Measurements from ENCODE around the gene PARP3.

Gene PARP3

DNA sequence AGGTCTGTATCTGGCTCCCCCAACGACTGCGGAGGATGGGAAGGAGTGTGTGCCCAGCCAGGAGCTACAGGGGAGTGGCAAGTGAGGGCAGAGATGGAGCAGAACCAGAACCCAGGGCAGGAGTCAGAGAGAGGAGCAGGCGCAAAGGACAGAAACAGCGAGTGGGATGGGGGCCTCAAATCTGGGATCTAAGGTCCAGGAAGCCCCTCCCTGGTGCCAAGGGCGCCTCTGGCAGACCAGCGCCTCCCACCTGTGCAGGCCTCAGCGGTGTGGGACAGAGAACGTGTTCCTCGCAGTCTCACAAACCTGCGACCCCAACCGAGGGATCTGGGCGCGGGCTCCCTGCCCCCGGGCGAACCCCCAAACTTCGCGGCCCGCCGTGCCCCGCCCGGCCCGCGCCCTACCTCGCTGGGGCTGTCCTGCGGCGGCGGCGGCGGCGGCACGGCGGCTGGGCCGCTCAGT is 24.8 kb downstream of the PARP3 start:
- no peak for DNase-seq
- no peak for ATAC-seq

DNA sequence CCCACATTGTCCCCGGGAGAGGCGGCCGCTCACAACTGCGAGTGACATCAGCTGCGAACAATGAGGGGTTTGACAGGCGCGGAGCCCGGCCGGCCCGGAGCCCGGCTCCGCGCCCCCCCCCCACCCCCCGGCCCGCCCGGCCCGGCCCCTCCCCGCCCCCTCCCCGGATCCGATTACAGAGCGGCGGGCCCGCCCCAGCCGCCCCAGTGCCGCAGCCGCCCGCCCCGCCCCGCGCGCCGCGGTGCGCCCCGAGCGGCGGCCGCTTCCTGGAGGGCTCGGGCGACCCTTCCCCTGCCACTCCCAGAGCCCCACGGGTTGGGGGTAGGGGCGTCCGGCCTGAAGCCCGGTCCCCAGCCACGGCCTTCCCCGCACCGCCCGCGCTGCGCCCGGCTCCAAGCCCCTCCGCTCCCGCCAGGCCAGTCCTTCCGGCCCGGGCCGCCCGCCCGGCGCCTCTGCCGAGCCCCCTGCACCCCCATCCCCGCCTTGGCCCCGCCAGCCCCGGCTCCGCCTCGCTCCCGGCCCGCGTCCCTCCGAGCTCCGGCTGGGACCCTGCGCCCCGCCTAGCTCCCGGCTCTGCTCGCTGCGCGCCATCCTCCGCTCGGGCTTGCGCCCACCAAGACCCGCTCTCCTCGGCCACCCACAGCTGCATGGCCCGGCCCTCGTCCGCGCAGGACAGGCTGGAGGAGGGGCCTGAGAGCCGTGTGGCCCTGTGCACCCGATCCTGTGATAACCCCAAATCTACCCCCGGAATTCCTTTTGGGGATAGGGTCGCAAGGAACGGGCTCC is 25.4 kb downstream of the PARP3 start, which contains the start of gene PCBP4:
TSS of gene PCBP4 (minus strand) at position 71 of the 786 bp plus-strand sequence. CDS start 6,214 bp downstream, outside the sequence.
- ATAC-seq (peak; percentile 41), DNase-seq (peak; percentile 45)

DNA sequence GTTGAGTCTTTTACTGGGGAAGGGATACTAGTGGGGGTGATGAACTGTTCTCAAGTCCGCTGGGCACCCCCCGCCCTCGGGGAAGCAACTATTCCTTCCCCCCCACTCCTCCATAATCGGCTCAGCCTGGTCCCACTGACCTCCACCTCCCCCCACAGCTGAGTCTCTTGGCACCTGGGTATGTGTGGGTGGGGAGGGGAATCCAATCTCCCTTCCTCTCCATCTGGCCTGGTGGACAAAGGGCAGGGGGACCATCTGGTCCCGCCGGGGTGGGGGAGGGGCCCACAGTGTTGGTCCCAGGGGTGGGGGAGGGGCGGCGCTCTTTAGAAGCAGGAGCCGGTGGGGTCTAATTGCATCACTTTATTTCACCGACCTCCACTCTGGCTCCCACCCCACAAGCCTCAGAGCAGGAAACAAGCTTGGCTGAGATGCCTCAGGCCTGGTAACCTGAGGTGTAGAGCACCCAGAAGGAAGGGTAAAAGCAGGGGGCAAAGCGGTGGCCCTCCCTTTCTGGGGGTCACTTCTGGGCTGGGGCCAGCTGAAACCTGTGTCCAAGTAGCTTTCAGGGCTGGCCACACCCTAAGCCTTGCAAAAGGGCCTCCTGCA is 26.1 kb downstream of the PARP3 start:
- ATAC-seq (no peak), DNase-seq (no peak)

DNA sequence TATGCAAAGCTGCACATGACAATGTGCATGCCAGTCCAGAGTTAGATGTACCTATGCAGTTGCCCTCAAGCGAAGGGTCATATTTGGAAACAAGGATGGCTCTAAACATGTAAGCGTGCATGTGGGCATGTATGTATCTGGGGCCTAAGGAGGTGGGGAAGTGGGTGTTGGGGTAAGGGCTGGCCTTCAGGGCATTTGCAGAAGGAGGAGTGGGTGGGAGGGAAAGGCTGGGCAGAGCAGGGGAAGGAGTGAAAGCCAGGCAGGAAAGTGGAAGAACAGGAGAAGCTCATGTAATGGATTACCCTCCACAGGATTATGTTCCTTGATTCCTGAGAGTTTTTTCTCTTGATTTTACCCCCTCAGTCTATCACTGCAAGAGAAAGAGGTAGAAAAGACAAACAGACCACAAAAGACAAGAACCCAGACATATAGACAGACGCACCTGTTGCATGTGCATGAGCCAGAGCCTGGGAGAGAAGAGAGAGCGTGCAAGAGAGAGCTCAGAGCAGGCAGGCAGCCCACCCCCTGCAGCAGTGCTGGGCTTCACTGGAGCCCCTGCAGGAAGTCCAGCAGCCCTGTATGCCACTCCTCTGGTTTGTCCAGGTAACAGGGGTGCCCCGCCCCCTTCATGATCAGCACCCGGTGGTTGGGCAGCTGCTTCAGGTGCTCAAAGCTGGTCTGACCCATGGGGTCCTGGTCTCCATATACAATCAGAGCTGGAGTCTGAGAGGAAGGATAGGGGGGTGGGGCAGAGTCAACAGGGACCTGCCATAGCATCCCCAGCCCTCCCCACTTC is 26.9 kb downstream of the PARP3 start:
- DNase-seq: no peak
- no peak for ATAC-seq

DNA sequence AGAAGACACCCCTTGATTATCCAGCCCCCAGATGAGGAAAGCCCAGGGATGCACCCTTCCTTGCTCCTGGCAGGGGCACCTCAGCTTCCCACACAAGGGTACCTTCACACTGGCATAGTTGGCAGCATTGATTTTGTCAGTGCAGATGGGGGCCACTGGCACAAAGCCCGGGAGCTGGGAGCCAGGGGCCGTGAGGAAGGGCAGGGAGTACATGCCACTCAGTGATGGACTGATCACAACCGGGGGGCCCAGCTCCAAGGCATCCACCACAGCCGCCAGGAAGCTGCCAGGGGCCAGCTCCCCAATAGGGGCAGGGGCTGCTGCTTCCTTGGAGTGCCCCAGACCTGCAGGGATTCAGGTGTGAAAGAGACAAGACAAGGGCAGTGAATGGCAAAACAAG is 27.7 kb downstream of the PARP3 start:
- DNase-seq (no peak), ATAC-seq (no peak)

DNA sequence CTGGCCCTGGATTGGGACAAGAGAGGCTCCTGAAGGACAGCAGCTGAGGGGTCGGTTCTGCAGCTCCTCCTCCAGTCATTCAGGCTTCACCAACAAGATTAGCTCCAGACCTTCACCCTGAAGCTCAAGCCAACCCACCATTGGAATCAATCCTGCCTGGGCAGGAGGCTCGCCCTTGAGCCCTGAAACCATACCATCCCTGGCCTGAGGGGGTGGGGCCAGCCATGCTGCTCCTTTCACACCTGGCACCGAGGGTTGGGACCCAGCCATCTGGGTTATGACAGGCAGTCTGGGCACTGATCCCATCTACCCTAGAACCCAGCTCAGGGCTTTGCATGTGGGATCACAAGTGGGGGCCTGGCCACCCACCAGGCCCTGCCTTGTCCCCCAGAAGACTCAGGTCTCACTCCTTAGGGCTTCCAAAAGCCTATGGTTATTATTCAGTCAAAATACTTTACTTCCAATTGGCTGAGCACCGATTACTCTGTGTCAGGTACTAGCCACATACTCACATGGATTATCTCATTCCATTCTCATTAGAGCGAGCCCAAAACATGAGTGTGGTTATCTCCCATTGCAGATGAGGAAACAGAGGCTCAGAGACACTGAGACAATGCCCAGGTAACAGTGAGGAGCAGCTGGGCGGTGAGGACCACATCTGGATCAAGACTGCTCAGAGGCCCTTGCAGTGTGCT is 28.6 kb downstream of the PARP3 start:
- ATAC-seq (no peak), DNase-seq (no peak)

DNA sequence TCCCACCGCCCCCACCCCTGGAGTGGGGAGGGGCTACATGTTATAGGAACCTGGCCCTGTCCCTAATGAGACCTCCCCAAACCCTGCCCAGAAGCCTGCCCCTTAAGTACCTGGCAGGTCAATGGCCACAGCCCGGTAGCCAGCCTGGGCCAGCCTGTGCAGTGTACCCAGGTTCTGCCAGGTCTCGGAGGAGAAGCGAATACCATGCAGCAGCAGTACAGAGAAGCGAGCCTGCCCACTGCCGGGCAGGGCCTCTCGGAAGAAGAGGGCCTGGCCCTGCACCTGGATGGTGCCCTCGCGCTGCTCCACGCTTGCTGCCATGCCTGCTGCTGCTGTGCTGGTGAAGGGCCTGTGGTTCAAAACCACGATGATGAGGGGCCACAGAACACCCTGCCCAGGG is 29.2 kb downstream of the PARP3 start:
- no peak for ATAC-seq
- no peak for DNase-seq

DNA sequence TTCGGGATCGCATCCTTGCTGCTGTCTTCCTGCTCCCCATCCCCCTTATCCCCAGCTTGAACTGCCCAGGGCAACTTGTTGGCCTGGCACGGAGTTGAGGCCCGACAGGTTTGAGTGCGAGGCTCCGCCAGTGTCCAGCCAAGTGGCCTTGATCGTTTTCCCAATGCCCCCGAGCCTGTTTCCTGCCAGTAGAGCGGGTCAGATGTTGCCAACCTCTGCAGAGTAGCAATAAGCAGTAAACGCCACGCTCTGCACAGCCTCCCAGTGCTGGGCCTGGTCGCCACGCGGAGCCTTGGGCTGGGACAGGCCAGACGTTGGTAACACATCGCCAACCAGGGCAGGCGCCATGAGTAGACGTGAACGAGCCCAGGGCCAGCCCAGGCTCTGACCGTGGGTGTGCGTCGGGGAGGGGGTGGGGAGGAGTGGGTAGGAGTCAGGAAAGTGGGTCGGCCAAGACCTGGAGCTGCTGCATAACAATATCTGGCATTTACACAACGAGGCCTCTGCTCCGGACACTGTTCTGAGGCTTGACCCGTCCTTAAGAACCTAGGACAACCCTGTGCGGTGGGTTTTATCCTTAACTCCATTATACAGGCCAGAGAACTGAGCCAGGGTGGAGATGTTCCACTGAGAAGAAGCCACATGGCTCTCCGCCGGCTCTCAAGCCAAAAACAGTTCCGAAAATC is 32.3 kb downstream of the PARP3 start:
- peak; percentile 26 for ATAC-seq
- peak; percentile 37 for DNase-seq

DNA sequence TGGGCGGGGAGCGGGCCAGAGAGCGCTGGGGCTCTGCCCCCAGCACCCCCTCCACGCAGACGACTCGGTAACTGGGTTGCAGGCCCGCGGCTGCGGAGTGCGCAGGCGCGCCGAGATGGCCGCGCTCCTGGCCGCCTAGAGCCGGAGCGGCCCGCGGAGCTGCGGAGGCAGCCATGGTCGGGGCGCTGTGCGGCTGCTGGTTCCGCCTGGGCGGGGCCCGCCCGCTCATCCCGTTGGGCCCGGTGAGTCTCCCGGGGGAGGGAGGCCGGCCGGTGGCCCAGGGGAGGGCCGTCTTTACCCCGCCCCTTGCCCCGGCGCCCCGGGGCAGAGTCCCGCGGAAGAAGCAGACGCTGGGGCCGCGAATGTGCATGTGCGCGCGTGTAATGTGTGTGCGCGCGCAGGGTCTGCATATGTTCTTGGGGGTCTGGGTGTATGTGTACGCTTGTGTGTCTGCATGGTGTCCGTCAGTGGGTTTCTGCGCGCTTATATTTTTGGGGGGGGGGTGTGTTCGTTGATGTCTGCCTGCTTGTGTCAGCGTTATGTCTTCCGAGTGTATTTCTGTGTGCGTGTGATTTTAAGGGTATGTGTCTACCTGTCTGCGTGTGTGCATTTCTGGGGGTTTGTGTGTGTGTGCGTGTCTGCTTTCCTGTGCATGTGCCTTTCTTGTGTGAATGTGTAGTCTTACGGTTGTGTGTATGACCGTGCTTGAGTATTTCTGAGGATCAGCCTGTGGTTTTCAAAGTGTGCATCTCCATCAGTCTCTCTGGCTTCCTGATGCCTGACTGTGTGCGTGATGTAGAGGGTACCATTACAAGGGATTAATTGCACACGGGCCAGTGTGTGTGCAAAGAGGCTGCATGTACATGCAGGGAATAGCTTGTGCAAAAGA is 33.0 kb downstream of the PARP3 start, which contains the start of gene ABHD14A:
TSS of gene ABHD14A (plus strand) at position 102 of the 889 bp plus-strand sequence. CDS start at position 174, 72 bp downstream.
- DNase-seq (peak; percentile 77), ATAC-seq (peak; percentile 79)

DNA sequence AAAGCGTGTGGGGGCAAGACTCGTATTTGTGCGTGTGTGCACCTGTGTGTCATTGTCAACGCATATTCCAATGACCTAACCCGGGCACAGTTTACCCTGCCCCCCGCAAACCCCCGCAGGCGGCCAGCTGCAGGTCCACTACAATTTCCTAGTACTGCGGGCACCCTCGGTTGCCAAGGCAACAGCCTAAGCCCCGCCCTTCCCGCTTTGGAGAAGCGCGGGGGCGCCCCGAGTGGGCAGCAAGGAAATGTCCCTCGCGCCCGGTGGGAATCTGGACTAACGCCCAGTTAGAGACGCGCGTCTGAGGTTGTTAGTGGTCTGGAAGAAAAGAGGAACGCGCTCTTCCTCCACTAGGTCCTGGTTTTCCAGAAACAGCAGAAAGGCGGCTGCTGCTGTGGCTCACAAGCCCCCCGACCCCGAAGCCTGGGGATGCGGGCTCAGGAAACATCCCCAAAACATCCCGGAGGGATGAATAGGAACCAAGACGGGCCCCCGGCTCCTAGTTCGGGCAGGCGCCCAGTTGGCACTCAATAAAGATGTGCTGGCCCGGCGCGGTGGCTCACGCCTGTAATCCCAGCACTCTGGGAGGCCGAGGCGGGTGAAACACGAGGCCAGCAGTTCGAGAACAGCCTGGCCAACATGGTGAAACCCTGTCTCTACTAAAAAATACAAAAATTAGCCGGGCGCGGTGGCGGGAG is 33.8 kb downstream of the PARP3 start:
- ATAC-seq: no peak
- DNase-seq: peak; percentile 58

DNA sequence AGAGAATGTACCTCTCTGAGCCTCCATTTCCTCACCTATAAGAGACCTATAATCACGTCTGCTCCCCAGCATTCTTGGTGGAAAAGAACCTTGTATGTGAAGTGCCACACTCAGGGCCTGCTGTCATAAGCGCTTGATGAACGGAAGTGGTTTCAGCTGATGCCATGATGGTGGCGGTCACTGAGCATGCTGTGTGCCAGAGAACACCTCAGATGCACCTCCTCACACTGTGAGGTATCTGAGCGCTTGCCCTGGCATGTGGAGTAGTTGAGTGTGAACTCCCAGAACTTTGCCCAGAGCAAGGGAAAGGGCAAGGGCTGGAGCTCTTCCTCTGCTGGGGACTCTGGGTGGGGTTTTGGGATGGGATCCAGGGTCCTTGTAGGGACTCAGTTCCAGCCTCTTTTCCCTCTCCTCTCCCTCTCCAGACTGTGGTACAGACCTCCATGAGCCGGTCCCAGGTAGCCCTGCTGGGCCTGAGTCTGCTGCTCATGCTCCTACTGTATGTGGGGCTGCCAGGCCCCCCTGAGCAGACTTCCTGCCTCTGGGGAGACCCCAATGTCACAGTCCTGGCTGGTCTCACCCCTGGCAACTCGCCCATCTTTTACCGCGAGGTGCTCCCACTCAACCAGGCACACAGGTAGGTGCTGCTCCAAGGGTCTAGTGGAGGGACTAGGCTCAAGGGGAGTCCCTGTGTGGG is 35.4 kb downstream of the PARP3 start:
- DNase-seq: no peak
- ATAC-seq: no peak

DNA sequence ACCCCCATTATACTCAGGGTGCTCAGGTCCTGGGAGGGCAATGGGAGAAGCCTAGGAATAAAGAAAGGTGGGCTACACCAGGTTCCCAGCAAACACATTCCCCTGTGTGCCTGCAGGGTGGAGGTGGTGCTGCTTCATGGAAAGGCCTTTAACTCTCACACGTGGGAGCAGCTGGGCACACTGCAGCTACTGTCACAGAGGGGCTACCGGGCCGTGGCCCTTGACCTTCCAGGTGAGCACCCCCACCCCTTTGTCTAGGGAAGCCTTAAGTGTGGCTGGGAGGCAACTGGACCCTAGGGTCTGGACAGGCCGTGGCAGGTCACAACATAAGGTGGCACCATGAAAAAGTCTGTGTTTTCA is 36.0 kb downstream of the PARP3 start:
- DNase-seq: no peak
- no peak for ATAC-seq

DNA sequence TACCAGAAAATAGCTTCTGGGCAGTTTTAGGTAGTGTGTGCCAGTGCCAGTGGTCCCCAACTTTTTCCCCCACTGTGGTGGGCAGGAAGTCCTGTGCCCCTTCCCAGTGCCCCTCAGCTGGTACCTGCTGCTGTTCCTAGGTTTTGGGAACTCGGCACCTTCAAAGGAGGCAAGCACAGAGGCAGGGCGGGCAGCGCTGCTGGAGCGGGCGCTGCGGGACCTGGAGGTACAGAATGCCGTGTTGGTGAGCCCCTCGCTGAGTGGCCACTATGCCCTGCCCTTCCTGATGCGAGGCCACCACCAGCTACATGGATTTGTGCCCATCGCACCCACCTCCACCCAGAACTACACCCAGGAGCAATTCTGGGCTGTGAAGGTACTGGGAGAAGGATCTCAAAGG is 38.1 kb downstream of the PARP3 start:
- ATAC-seq (no peak), DNase-seq (no peak)

DNA sequence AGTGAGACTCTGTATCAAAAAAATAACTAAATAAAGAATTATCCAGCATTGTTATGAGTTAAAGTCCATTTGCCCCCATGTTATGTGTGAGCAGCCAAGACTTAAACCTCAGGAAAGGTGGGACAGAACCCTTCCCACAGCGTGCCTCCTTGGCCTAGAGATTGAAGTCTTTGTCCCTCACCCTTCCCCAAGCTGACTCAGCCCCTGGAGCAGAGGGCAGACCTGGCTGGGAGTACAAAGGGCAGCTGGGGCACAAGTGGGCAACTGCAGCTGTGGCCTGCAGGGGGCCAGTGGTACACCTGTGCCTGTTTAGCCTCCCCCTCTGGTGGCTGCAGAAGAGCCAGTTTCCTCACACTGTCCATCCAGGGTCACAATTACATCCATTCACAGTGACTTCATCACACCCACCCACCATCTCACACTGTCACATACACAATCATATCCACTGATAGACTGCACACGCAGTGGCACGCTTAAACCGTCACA is 40.2 kb downstream of the PARP3 start:
- DNase-seq: peak; percentile 60
- ATAC-seq: peak; percentile 48

DNA sequence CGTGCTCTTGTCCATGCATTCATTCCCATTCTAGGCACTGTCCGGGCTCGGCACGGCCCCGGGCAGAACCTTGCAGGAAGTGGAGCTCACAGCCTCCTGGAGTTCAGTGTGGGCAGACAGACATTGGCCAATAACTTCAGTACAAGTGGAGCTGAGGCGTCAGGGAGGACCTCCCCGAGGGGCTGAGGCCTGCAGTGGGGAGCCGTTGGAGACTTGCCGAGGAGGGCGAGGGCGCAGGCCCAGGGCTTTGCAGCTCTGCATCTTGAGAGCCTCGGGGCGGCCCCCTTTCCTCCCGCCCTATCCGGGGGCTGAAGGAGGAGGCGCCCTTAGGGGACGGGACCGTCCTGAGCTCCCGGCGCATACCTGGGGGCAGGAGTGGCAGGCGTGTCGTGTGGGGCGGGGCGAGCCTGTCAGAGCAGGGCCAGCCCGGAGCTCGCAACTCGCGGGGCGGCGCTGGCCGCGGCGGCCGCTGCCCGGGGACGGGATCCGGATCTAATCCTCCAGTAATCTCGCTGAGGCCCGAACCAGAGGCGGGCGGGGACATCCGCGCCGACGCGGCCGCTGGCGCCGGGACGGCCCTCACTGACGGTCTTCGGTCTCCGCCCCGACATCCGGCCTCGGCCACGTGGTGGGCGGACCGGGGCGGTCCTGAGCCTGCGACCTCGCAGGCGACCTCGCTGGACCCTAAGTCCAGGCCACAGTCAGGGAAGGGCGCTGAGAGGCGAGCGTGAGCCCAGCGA is 40.8 kb downstream of the PARP3 start, which contains the start of gene ACY1:
TSS of gene ACY1 (plus strand) at position 698 of the 740 bp plus-strand sequence. CDS start 530 bp downstream, outside the sequence.
- peak; percentile 89 for DNase-seq
- peak; percentile 94 for ATAC-seq

DNA sequence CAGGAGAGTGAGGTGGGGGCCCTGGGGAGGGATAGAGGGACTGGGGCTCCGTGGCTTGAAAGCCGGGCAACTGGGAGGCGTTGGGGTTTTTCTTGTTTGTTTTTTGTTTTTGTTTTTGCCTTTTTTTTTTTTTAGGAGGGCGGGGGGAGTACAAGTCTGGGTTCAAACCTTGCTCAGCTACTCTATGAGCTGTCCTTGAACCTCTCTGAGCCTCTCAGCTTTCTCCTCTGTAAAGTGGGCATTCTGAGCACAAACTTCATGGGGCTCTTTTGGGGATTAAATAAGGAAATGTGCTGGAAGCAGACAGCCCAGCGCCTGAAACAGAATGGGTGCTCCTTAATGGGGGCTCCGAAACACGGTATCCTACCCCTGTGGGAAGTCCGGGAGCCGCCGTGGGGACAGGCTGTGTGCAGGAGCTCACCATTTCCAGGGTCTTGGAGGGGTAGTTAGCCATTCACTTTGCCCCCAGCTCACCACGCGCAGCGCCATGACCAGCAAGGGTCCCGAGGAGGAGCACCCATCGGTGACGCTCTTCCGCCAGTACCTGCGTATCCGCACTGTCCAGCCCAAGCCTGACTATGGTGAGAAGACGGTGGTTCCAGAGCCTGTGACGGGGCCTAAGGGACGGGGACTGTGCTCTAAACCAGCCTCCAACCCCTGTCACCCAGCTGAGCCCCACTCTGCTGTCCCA is 41.6 kb downstream of the PARP3 start:
- DNase-seq (no peak), ATAC-seq (no peak)

DNA sequence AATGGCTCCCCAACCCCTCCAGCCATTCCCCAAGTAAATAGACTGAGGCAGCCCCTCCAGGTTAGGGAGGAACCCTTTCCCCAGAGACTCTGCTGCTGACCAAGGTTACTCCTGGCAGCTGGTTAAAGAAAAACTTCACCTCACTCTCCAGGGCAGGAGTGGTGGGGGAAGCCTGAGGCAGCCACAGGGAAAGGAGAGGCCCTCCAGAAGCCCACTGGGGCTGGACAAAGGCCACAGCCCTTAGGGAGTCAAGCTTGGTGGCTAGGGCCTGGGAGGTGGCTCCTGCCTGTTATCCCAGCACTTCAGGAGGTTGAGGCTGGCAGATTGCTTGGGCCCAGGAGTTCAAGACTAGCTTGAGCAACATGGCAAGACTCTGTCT is 42.1 kb downstream of the PARP3 start:
- no peak for ATAC-seq
- no peak for DNase-seq

DNA sequence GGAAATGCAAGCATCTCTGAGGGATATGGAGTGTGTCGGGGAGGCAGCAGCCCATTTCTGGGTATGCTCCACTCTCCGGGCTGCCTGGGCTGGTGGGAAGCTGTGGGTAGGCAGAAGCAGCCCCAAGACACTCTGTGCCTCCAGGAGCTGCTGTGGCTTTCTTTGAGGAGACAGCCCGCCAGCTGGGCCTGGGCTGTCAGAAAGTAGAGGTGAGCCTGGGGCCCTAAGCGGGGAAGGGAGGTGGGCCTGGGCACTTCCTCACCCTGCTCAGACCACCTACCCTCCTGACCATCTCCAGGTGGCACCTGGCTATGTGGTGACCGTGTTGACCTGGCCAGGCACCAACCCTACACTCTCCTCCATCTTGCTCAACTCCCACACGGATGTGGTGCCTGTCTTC is 42.9 kb downstream of the PARP3 start:
- ATAC-seq (no peak), DNase-seq (no peak)

All from stimulated activated naive CD8-positive, alpha-beta T cell treated with anti-CD3 and anti-CD28 coated beads, Interleukin-15, Interleukin-2, amounts not matched to agents 100 U/mL and 50 U/mL, for 24 hours (primary cell).